Loucy (cell line): ENCODE results near the gene WWOX.

Experiments used
- CTCF ChIP-seq: fragments of 200-600 bp; sonication (generic); conservative IDR thresholded peaks from 2 replicates; pipeline ENCODE4 v1.5.1; 2014; ENCODE audit warnings: mild to moderate bottlenecking, antibody characterized with exemption, low read length
- EZH2phosphoT487 ChIP-seq: fragments of 200-600 bp; IDR thresholded peaks from 2 replicates; pipeline ENCODE4 v1.6.1; 2018; ENCODE audit warnings: antibody characterized with exemption, mild to moderate bottlenecking, moderate library complexity, borderline replicate concordance

GRCh38 chr16:78256686-78257375, 157.4 kb downstream of the WWOX start:
- no peak for TF ChIP-seq CTCF
- no peak for TF ChIP-seq EZH2phosphoT487
